HG02938 (cell line): ENCODE results near the gene NEURL1.
"Not testable (repeated sequence)": the region's sequence is repeated elsewhere in the genome, so short reads cannot be mapped to it uniquely, and the experiment has no call there.

Experiments
- ATAC-seq: cut with Tn5 transposase; IDR thresholded peaks from one replicate; pipeline ENCODE4 v1.9.1; 2021; ENCODE audit warnings: mild to moderate bottlenecking, moderate library complexity; ENCODE audit not compliant: unreplicated experiment

Gene NEURL1

GRCh38 chr10:103459615-103460014 lies 33.9 kb upstream of the NEURL1 start:
- no peak for ATAC-seq

GRCh38 chr10:103463499-103463898 lies 30.0 kb upstream of the NEURL1 start:
- no peak for ATAC-seq

- ATAC-seq: no peak
Observed at GRCh38 chr10:103465411-103466179, 27.9 kb upstream of the NEURL1 start.

GRCh38 chr10:103466734-103467133 lies 26.8 kb upstream of the NEURL1 start:
- no peak for ATAC-seq

GRCh38 chr10:103467406-103467805 lies 26.1 kb upstream of the NEURL1 start:
- no peak for ATAC-seq

- no peak for ATAC-seq
Observed at GRCh38 chr10:103469201-103469600, 24.3 kb upstream of the NEURL1 start.

- peak; percentile 76 for ATAC-seq
Observed at GRCh38 chr10:103470761-103471653, 22.5 kb upstream of the NEURL1 start.

GRCh38 chr10:103472005-103472404 lies 21.5 kb upstream of the NEURL1 start:
- ATAC-seq: no peak

GRCh38 chr10:103473261-103473671 lies 20.2 kb upstream of the NEURL1 start:
- ATAC-seq: no peak

GRCh38 chr10:103474077-103474476 lies 19.4 kb upstream of the NEURL1 start:
- no peak for ATAC-seq

- ATAC-seq: no peak
Observed at GRCh38 chr10:103475437-103475836, 18.1 kb upstream of the NEURL1 start.

- ATAC-seq: no peak
Observed at GRCh38 chr10:103476046-103476768, 17.3 kb upstream of the NEURL1 start.

GRCh38 chr10:103478671-103479070 lies 14.8 kb upstream of the NEURL1 start:
- no peak for ATAC-seq

- no peak for ATAC-seq
Observed at GRCh38 chr10:103479135-103479534, 14.4 kb upstream of the NEURL1 start, which contains the start of gene CALHM3. TSS of gene CALHM3 (minus strand) at chr10:103479240. CDS start at chr10:103479032, 208 bp downstream.

GRCh38 chr10:103480521-103480920 lies 13.0 kb upstream of the NEURL1 start:
- ATAC-seq: no peak

- no peak for ATAC-seq
Observed at GRCh38 chr10:103481974-103482531, 11.5 kb upstream of the NEURL1 start.

- not testable (repeated sequence) for ATAC-seq
Observed at GRCh38 chr10:103486635-103487409, 6.7 kb upstream of the NEURL1 start.

GRCh38 chr10:103487410-103487708 lies 6.1 kb upstream of the NEURL1 start:
- ATAC-seq: no peak

GRCh38 chr10:103490986-103491314 lies 2.6 kb upstream of the NEURL1 start:
- ATAC-seq: peak; percentile 17

- ATAC-seq: no peak
Observed at GRCh38 chr10:103491729-103492364, 1.7 kb upstream of the NEURL1 start.
